ENCODE data around the gene CFAP46. TPM values are rescaled to one million over a fixed set of nuclear protein-coding genes. Genes with fewer than 3 reads are reported as not detected.

CFAP46 gene
- total RNA-seq, 1 donor from 2014 or later, result 10.9 TPM

- TF ChIP-seq CTCF (conservative IDR thresholded peaks at IDR 0.05), result no peak
- H3K27me3 Mint-ChIP-seq, result peaks cover 15% of the 10 kb centered on the region
- no peak overlapping the region for H3K4me3 Mint-ChIP-seq
- peaks cover 4% of the 10 kb centered on the region for H3K9me3 Mint-ChIP-seq
- H3K4me1 Mint-ChIP-seq (ENCODE audit: unreplicated experiment), result peaks cover under 1% of the 10 kb centered on the region
- no peaks in the 10 kb centered on the region for H3K36me3 Mint-ChIP-seq
- H3K27ac Mint-ChIP-seq, result no peak overlapping the region
- DNase-seq (ENCODE audit: extremely low spot score, unreplicated experiment), result peak; percentile 72
Measured at GRCh38 chr10:132878091-132878729, 64.2 kb downstream of the CFAP46 start.

GRCh38 chr10:132877473-132877872 is 64.9 kb downstream of the CFAP46 start:
- Mint-ChIP-seq H3K36me3 (no peaks in the 10 kb centered on the region), H3K9me3 (peaks cover 4% of the 10 kb centered on the region), H3K27me3 (peaks cover 11% of the 10 kb centered on the region), H3K4me3 (no peak overlapping the region), H3K27ac (no peak overlapping the region), H3K4me1 (ENCODE audit: unreplicated experiment) (no peaks in the 10 kb centered on the region)
- TF ChIP-seq CTCF (conservative IDR thresholded peaks at IDR 0.05), result no peak
- DNase-seq (ENCODE audit: extremely low spot score, unreplicated experiment), result peak; percentile 47

- no peak for TF ChIP-seq CTCF (conservative IDR thresholded peaks at IDR 0.05)
- no peak overlapping the region for H3K4me3 Mint-ChIP-seq
- H3K27me3 Mint-ChIP-seq, result peaks cover 8% of the 10 kb centered on the region
- H3K27ac Mint-ChIP-seq, result no peak overlapping the region
- no peaks in the 10 kb centered on the region for H3K4me1 Mint-ChIP-seq (ENCODE audit: unreplicated experiment)
- peaks cover 4% of the 10 kb centered on the region for H3K9me3 Mint-ChIP-seq
- peak; percentile 56 for DNase-seq (ENCODE audit: extremely low spot score, unreplicated experiment)
- H3K36me3 Mint-ChIP-seq, result no peaks in the 10 kb centered on the region
Measured at GRCh38 chr10:132876993-132877431, 65.4 kb downstream of the CFAP46 start.

- H3K4me3 Mint-ChIP-seq, result no peak overlapping the region
- peaks cover 8% of the 10 kb centered on the region for H3K9me3 Mint-ChIP-seq
- DNase-seq (ENCODE audit: extremely low spot score, unreplicated experiment), result peak; percentile 57
- H3K27me3 Mint-ChIP-seq, result peaks cover 8% of the 10 kb centered on the region
- no peaks in the 10 kb centered on the region for H3K4me1 Mint-ChIP-seq (ENCODE audit: unreplicated experiment)
- TF ChIP-seq CTCF (conservative IDR thresholded peaks at IDR 0.05), result no peak
- H3K36me3 Mint-ChIP-seq, result no peaks in the 10 kb centered on the region
- H3K27ac Mint-ChIP-seq, result no peak overlapping the region
Measured at GRCh38 chr10:132876131-132876860, 66.1 kb downstream of the CFAP46 start.

- peaks cover 8% of the 10 kb centered on the region for H3K27me3 Mint-ChIP-seq
- H3K4me3 Mint-ChIP-seq, result no peak overlapping the region
- H3K27ac Mint-ChIP-seq, result no peak overlapping the region
- no peak for TF ChIP-seq CTCF (conservative IDR thresholded peaks at IDR 0.05)
- no peak for DNase-seq (ENCODE audit: extremely low spot score, unreplicated experiment)
- no peaks in the 10 kb centered on the region for H3K4me1 Mint-ChIP-seq (ENCODE audit: unreplicated experiment)
- no peaks in the 10 kb centered on the region for H3K36me3 Mint-ChIP-seq
- peaks cover 12% of the 10 kb centered on the region for H3K9me3 Mint-ChIP-seq
Measured at GRCh38 chr10:132875435-132875834, 66.9 kb downstream of the CFAP46 start.

All from type B pancreatic cell (in vitro differentiated cells).